DMS79 (cell line): ENCODE measurements around the gene LMOD1.
"Not testable (repeated sequence)": the region's sequence is repeated elsewhere in the genome, so short reads cannot be mapped to it uniquely, and the experiment has no call there.

Experiments used
- DNase-seq: peaks from one replicate; lab custom pipeline; 2025; lab: John Stamatoyannopoulos, UW

The LMOD1 gene

GRCh38 chr1:201914456-201915235, 31.7 kb downstream of the LMOD1 start:
- no peak for DNase-seq

DNA sequence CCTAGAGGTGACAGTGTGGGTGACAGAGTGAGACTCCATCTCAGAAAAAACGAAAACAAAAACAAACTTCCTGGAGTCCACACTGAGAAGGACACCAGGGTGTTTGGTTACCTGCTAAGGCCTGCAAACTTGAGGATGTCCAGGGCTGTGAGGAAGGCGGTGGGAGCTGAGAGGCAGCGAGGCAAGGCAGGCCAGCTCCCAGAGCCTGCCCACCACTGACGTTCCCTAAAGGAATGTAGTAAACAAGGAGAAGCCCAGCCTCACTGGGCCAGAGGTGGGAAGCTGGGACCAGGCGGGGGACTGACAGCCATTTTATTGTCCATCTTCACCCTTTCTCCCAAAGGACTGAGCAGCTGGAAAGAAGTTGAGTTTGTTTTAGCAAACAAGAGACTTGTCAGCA, 33.5 kb downstream of the LMOD1 start:
- no peak for DNase-seq

GRCh38 chr1:201911826-201912571, 34.3 kb downstream of the LMOD1 start:
- DNase-seq = no peak

DNA sequence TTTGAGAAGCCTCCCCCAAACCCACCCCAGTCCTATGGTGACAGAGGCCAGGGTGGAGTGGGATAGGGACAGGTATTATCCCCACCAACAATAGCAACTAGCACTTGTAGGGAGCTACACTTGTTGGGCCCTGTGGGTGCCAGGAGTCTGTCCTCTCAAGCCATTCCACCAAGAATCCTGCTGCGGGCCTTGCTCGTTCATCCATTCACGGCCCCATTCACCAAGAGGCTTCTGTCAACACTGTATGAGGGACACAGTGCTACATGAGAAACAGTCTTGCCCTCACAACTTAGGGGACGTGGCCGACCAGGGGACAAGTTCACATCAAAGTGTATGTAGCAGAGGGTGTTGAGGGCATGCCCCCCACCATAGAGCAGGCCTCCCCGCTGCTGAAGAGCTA, 38.7 kb downstream of the LMOD1 start:
- no peak for DNase-seq

- DNase-seq = no peak
Measured at GRCh38 chr1:201906336-201906735, 40.0 kb downstream of the LMOD1 start.

DNA sequence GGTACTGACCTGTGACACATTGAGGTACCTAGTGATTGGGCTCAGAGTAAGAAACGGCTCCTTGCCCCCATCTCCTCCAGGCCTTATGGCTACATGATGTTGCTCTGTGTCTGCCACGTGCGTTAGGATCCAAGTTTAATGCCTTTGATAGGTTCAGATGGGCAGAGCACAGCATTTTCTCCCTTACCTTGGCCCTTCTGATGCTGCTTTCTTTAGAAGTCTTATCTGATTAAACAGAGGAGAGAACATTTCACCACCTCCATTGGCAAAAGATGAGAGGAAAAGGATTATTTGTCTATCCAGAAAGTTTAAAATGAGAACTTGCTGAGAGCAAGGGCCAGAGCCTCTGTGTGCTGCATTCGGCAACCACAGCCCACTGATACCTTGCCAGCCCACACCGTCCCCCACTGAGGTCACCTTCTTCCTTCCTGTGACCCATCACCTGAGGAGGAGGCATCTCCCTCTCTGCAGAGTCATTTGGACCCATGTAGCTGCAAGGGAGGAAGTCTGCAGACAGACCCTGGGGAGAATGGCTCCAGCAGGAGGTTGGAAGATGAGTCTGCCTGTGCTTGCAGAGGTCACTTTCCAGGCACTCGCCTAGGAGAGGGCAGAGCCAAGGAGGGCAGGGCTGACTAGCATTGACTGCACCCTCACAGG, 41.0 kb downstream of the LMOD1 start:
- no peak for DNase-seq

GRCh38 chr1:201904579-201904978, 41.8 kb downstream of the LMOD1 start:
- DNase-seq = no peak

DNA sequence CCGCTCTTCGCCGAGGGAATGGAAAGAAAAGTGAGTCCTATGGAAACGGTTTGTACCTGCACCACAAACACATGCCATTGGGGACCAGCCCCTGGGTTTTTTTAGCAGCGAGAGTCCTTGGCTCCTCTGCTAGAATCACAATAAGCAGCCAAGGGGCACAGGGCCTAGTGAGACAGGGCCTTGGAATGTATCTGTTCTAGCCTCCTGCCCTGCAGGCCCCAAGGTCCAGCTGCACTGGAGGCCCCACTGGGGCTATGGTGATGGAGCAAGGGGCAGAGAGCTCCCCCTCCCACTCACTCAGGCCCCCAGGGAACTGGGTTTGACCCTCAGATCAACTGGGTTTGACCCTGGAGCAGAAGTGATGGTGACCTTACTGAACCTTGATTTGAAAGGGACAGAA, 43.2 kb downstream of the LMOD1 start:
- DNase-seq = no peak

DNA sequence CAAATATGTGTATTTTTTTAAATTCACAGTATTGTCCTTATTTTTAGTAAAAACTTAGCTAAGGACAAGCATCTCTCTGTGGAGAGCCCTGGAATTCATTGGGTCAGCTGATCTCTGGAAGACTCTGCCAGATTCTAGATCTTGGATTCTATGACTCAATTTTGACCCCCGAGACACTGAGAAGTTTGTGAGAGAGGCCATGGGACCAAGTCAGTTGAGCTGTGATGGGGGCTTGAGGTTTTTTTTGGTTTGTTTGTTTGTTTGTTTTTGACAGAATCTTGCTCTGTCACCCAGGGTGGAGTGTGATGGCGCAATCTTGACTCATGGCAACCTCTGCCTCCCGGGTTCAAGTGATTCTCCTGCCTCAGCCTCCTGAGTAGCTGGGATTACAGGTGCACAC, 44.1 kb downstream of the LMOD1 start:
- no peak for DNase-seq

- DNase-seq = not testable (repeated sequence)
Measured at GRCh38 chr1:201901036-201901435, 45.3 kb downstream of the LMOD1 start.

DNA sequence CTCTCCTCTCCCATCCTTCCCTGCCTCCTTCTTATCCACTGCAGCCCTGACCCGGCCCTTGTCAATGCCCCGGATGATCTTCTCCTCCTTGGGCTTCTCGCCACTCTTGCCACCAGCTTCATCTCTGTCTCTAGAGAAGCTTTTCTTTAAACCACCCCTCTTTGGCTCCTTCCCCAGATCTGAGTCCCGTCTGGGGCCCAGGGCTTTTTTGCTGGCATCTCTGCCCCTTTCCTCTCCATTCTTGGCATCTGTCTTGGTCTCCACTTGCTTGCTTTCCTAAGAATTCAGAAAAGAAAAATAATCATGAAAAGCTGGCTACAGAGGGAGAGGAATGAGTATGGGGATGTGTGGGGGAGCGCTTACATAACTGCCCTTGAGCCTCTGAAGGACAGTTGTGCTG, 45.9 kb downstream of the LMOD1 start:
- no peak for DNase-seq

DNA sequence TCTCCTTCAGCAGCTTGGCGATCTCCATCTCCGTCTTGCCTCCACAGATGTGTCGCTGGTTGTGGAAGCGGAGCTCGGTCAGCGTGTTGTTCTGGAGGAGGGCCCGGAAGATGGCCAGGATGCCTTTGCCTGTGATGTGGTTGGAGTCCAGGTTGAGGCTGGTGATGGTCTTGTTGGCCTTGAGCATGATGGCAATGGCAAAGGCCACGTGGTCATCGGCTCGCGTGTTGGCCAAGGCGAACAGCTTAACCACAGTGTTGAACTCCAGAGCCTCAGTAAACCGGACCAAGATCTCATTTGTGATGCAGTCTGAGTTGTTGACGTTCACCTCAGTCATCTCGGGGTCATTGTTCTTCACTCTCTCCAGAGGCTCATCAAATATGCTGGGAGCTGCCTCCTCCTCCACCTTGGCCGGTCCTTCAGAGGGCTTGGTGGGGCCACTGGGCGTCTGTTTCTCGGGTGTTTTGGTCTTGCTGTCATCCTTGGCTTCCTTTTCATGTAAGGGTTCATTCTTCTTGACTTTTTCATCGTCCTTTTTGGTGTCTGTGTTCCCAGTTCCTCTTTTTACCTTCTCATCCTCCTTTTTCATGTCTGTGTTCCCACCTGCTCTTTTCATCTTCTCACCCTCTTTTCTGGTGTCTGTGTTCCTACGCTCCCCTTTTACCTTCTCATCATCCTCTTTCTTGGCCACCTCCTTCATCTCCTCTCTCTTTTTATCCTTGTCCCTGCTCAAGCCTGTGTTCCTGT, 46.5 kb downstream of the LMOD1 start:
- no peak for DNase-seq

DNA sequence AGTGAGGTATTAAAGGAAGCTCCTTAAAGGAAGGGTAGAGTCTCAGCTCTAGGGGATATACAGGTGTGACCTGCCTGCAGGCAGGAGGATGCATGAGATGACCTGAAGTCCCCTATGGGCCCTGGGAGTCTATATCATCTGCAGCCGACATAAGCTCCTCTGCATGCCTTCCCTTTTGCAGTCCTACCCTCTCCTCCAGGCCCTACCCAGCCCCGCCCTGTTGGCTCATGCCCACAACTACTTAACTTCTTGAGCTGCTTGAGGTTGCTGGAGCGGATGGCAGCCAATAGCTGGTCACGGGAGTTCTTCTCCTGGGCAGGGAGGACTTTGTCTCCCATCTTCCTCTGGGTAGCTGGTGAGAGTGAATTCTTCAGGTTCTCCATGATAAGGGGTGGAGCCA, 47.4 kb downstream of the LMOD1 start:
- DNase-seq = no peak

GRCh38 chr1:201898240-201898894, 48.0 kb downstream of the LMOD1 start:
- DNase-seq = no peak

- DNase-seq = no peak
Measured at GRCh38 chr1:201896951-201897391, 49.4 kb downstream of the LMOD1 start.

GRCh38 chr1:201895913-201896807, 50.2 kb downstream of the LMOD1 start:
- peak; percentile 64 for DNase-seq

DNA sequence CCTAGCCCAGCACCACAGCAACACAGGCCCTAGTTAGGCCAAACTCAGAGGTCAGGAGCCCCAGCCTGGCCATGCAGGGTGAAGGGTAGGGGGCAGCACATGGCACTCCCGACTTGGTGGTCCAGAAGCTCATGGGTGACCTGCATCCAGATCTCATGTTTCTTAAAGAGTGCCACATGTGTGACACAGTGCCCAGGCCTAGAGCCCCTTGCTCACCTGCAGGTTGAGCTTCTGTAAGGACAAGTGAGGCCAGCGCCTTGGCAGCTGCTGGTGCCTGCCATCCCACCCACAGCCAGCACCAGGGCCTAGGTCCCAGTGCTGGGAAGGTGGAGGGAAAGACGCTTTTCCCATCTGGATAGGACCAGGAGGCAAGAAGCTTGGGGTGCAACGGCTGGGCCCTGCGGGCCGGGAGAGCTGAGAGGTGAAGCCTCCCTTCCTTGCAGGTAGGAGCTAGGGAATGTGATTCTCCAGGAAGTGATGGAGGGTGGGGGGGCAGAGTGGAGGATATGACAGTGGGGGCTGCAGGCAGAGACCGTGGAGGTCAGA, 51.2 kb downstream of the LMOD1 start:
- no peak for DNase-seq

GRCh38 chr1:201894343-201895119, 51.8 kb downstream of the LMOD1 start:
- no peak for DNase-seq

DNA sequence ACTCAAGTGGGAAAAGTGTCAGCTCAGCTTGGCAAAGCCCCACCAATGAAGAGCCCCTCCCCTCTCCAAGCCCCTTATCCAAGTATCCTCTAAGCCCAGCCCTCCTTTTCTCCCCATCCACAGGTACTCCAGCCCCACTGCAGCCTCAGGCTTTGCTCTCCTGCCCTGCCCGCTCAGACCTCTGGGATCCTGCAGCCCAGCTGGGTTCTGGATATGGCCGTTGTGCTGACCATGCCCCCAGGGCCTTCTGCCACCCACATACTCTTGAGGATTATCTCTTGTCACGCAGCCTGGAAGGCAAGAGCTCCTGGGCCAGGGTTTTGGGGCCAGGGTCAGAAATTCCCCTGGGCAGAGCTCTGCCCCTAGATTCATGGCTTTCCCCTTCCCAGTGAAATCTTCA, 52.9 kb downstream of the LMOD1 start:
- no peak for DNase-seq

GRCh38 chr1:201892211-201892610, 54.1 kb downstream of the LMOD1 start:
- no peak for DNase-seq
